ENCODE results near the gene ARRDC4.

Gene ARRDC4

GRCh38 chr15:97953748-97954147, 6.8 kb upstream of the ARRDC4 start:
- in situ Hi-C loops (cut with MboI; ENCODE audit: low sequenced_read_pairs) = no loop called here
- no peaks in the 10 kb centered on the region for H3K27me3 ChIP-seq (ENCODE audit: low read depth)

GRCh38 chr15:97955035-97955434, 5.5 kb upstream of the ARRDC4 start:
- Histone ChIP-seq H3K4me3 (no peak overlapping the region), H3K9me3 (no peaks in the 10 kb centered on the region), H3K36me3 (replicated peaks) (no peaks in the 10 kb centered on the region), H3K4me1 (peaks cover 4% of the 10 kb centered on the region; the same call in 1 of the 2 replicates), H3K27me3 (ENCODE audit: low read depth) (no peaks in the 10 kb centered on the region)
- DNase-seq (ENCODE audit: low spot score in 2 of 2) = no peak
- in situ Hi-C loops (cut with MboI; ENCODE audit: low sequenced_read_pairs) = no loop called here

More at GRCh38 chr15:97953748-97954147, 6.8 kb upstream of the ARRDC4 start:
- H3K9me3 ChIP-seq = no peaks in the 10 kb centered on the region
- no peaks in the 10 kb centered on the region for H3K36me3 ChIP-seq (replicated peaks)
- no peak for DNase-seq (ENCODE audit: low spot score in 2 of 2)
- no peak overlapping the region for H3K4me3 ChIP-seq
- no peaks in the 10 kb centered on the region for H3K4me1 ChIP-seq

GRCh38 chr15:97955529-97955928, 5.0 kb upstream of the ARRDC4 start:
- H3K36me3 ChIP-seq (replicated peaks) = no peaks in the 10 kb centered on the region
- H3K27me3 ChIP-seq (ENCODE audit: low read depth) = no peaks in the 10 kb centered on the region
- DNase-seq (ENCODE audit: low spot score in 2 of 2) = no peak
- no peak overlapping the region for H3K4me3 ChIP-seq
- in situ Hi-C loops (cut with MboI; ENCODE audit: low sequenced_read_pairs) = no loop called here
- H3K9me3 ChIP-seq = no peaks in the 10 kb centered on the region
- H3K4me1 ChIP-seq = peaks cover 4% of the 10 kb centered on the region; the same call in 1 of the 2 replicates

GRCh38 chr15:97959724-97960363, 659 bp upstream of the ARRDC4 start:
- no peaks in the 10 kb centered on the region for H3K36me3 ChIP-seq (replicated peaks)
- H3K27me3 ChIP-seq (ENCODE audit: low read depth) = no peaks in the 10 kb centered on the region
- peak overlapping the region; percentile 23 for H3K4me3 ChIP-seq
- DNase-seq (ENCODE audit: low spot score in 2 of 2) = no peak
- in situ Hi-C loops (cut with MboI; ENCODE audit: low sequenced_read_pairs) = no loop called here
- no peaks in the 10 kb centered on the region for H3K9me3 ChIP-seq
- peaks cover 4% of the 10 kb centered on the region; the same call in 1 of the 2 replicates for H3K4me1 ChIP-seq

- H3K36me3 ChIP-seq (replicated peaks) = no peaks in the 10 kb centered on the region
- no peaks in the 10 kb centered on the region for H3K27me3 ChIP-seq (ENCODE audit: low read depth)
- DNase-seq (ENCODE audit: low spot score in 2 of 2) = peak in 1 of 2 experiments; percentile 37
- H3K4me3 ChIP-seq = peak overlapping the region; percentile 43
- H3K9me3 ChIP-seq = no peaks in the 10 kb centered on the region
- H3K4me1 ChIP-seq = peaks cover 4% of the 10 kb centered on the region; the same call in 1 of the 2 replicates
- in situ Hi-C loops (cut with MboI; ENCODE audit: low sequenced_read_pairs) = no loop called here
Measured at GRCh38 chr15:97961067-97961954, 808 bp downstream of the ARRDC4 start.

GRCh38 chr15:97962263-97962662, 1.8 kb downstream of the ARRDC4 start:
- in situ Hi-C loops (cut with MboI; ENCODE audit: low sequenced_read_pairs) = no loop called here
- no peaks in the 10 kb centered on the region for H3K36me3 ChIP-seq (replicated peaks)
- no peak for DNase-seq (ENCODE audit: low spot score in 2 of 2)
- H3K27me3 ChIP-seq (ENCODE audit: low read depth) = no peaks in the 10 kb centered on the region
- no peaks in the 10 kb centered on the region for H3K9me3 ChIP-seq
- H3K4me1 ChIP-seq = peaks cover 4% of the 10 kb centered on the region; the same call in 1 of the 2 replicates
- H3K4me3 ChIP-seq = no peak overlapping the region

GRCh38 chr15:97963779-97964178, 3.3 kb downstream of the ARRDC4 start:
- Histone ChIP-seq H3K4me3 (no peak overlapping the region), H3K27me3 (ENCODE audit: low read depth) (no peaks in the 10 kb centered on the region), H3K4me1 (peaks cover 4% of the 10 kb centered on the region; the same call in 1 of the 2 replicates), H3K36me3 (replicated peaks) (no peaks in the 10 kb centered on the region), H3K9me3 (no peaks in the 10 kb centered on the region)
- in situ Hi-C loops (cut with MboI; ENCODE audit: low sequenced_read_pairs) = no loop called here
- no peak for DNase-seq (ENCODE audit: low spot score in 2 of 2)

- H3K9me3 ChIP-seq = no peaks in the 10 kb centered on the region
- H3K36me3 ChIP-seq (replicated peaks) = peaks cover 3% of the 10 kb centered on the region
- no peaks in the 10 kb centered on the region for H3K27me3 ChIP-seq (ENCODE audit: low read depth)
- no peaks in the 10 kb centered on the region for H3K4me1 ChIP-seq
- H3K4me3 ChIP-seq = no peak overlapping the region
- DNase-seq (ENCODE audit: low spot score in 2 of 2) = no peak
- in situ Hi-C loops (cut with MboI; ENCODE audit: low sequenced_read_pairs) = no loop called here
Measured at GRCh38 chr15:97966246-97966645, 5.7 kb downstream of the ARRDC4 start.

GRCh38 chr15:97966924-97967620, 6.6 kb downstream of the ARRDC4 start:
- H3K36me3 ChIP-seq (replicated peaks) = peaks cover 5% of the 10 kb centered on the region
- H3K9me3 ChIP-seq = no peaks in the 10 kb centered on the region
- H3K4me1 ChIP-seq = no peaks in the 10 kb centered on the region
- DNase-seq (ENCODE audit: low spot score in 2 of 2) = no peak
- no peak overlapping the region for H3K4me3 ChIP-seq
- no peaks in the 10 kb centered on the region for H3K27me3 ChIP-seq (ENCODE audit: low read depth)
- in situ Hi-C loops (cut with MboI; ENCODE audit: low sequenced_read_pairs) = no loop called here

GRCh38 chr15:97967881-97968280, 7.4 kb downstream of the ARRDC4 start:
- Histone ChIP-seq H3K4me3 (no peak overlapping the region), H3K9me3 (no peaks in the 10 kb centered on the region), H3K4me1 (no peaks in the 10 kb centered on the region), H3K36me3 (replicated peaks) (peaks cover 5% of the 10 kb centered on the region), H3K27me3 (ENCODE audit: low read depth) (no peaks in the 10 kb centered on the region)
- in situ Hi-C loops (cut with MboI; ENCODE audit: low sequenced_read_pairs) = no loop called here
- no peak for DNase-seq (ENCODE audit: low spot score in 2 of 2)

- H3K9me3 ChIP-seq = no peaks in the 10 kb centered on the region
- no peak for DNase-seq (ENCODE audit: low spot score in 2 of 2)
- peaks cover 5% of the 10 kb centered on the region for H3K36me3 ChIP-seq (replicated peaks)
- no peak overlapping the region for H3K4me3 ChIP-seq
- no peaks in the 10 kb centered on the region for H3K4me1 ChIP-seq
- H3K27me3 ChIP-seq (ENCODE audit: low read depth) = no peaks in the 10 kb centered on the region
- in situ Hi-C loops (cut with MboI; ENCODE audit: low sequenced_read_pairs) = no loop called here
Measured at GRCh38 chr15:97968380-97968779, 7.9 kb downstream of the ARRDC4 start.

GRCh38 chr15:97972366-97972765, 11.9 kb downstream of the ARRDC4 start:
- Histone ChIP-seq H3K4me3 (no peak overlapping the region), H3K27me3 (ENCODE audit: low read depth) (no peaks in the 10 kb centered on the region), H3K4me1 (no peaks in the 10 kb centered on the region), H3K36me3 (replicated peaks) (peaks cover 5% of the 10 kb centered on the region), H3K9me3 (no peaks in the 10 kb centered on the region)
- no peak for DNase-seq (ENCODE audit: low spot score in 2 of 2)
- in situ Hi-C loops (cut with MboI; ENCODE audit: low sequenced_read_pairs) = no loop called here

GRCh38 chr15:97976129-97976528, 15.6 kb downstream of the ARRDC4 start:
- in situ Hi-C loops (cut with MboI; ENCODE audit: low sequenced_read_pairs) = no loop called here
- Histone ChIP-seq H3K4me1 (no peaks in the 10 kb centered on the region), H3K9me3 (no peaks in the 10 kb centered on the region), H3K27me3 (ENCODE audit: low read depth) (no peaks in the 10 kb centered on the region), H3K4me3 (no peak overlapping the region), H3K36me3 (replicated peaks) (peaks cover 4% of the 10 kb centered on the region)
- DNase-seq (ENCODE audit: low spot score in 2 of 2) = no peak

Data from HAP-1 (cell line).